ENCODE results near the gene YIPF1. TPM values are rescaled to one million over a fixed set of nuclear protein-coding genes. Genes with fewer than 3 reads are reported as not detected.

YIPF1 gene
- total and polyA plus RNA-seq, 10 of the 15 experiments (the other 5 are each of a cell fraction or from before 2014, with no cell fraction given) = 13.0 to 36.0 (median 20.3) TPM

DNA sequence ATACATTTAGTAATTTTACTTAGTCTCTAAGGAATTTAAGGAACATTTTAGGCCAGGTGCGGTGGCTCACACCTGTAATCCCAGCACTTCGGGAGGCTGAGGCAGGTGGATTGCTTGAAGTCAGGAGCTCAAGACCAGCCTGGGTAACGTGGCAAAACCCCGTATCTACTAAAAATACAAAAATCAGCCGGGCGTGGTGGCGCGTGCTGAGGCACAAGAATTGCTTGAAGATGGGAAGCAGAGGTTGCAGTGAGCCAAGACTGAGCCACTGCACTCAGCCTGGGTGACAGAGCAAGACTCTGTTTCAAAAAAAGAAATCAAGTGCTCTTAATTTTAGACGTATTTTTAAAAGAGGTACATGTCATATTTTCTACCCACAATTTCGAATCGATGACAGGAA, 54.8 kb downstream of the YIPF1 start (continued):
- TF ChIP-seq, protein P1, sequence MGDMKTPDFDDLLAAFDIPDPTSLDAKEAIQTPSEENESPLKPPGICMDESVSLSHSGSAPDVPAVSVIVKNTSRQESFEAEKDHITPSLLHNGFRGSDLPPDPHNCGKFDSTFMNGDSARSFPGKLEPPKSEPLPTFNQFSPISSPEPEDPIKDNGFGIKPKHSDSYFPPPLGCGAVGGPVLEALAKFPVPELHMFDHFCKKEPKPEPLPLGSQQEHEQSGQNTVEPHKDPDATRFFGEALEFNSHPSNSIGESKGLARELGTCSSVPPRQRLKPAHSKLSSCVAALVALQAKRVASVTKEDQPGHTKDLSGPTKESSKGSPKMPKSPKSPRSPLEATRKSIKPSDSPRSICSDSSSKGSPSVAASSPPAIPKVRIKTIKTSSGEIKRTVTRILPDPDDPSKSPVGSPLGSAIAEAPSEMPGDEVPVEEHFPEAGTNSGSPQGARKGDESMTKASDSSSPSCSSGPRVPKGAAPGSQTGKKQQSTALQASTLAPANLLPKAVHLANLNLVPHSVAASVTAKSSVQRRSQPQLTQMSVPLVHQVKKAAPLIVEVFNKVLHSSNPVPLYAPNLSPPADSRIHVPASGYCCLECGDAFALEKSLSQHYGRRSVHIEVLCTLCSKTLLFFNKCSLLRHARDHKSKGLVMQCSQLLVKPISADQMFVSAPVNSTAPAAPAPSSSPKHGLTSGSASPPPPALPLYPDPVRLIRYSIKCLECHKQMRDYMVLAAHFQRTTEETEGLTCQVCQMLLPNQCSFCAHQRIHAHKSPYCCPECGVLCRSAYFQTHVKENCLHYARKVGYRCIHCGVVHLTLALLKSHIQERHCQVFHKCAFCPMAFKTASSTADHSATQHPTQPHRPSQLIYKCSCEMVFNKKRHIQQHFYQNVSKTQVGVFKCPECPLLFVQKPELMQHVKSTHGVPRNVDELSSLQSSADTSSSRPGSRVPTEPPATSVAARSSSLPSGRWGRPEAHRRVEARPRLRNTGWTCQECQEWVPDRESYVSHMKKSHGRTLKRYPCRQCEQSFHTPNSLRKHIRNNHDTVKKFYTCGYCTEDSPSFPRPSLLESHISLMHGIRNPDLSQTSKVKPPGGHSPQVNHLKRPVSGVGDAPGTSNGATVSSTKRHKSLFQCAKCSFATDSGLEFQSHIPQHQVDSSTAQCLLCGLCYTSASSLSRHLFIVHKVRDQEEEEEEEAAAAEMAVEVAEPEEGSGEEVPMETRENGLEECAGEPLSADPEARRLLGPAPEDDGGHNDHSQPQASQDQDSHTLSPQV (IDR thresholded peaks at IDR 0.05) = no peak
- TF ChIP-seq PAX5 (IDR thresholded peaks at IDR 0.05; ENCODE audit: borderline replicate concordance, low read depth, low read length) (peak; percentile 75), SMARCA5 (IDR thresholded peaks at IDR 0.05) (0 out of 2 replicates have a peak, but pooled peaks have one; percentile 31), POU2F2 (IDR thresholded peaks at IDR 0.05; ENCODE audit: borderline replicate concordance, low read depth, low read length) (no peak), SIX5 (IDR thresholded peaks at IDR 0.05; ENCODE audit: low read depth, low read length, severe bottlenecking) (no peak), TARDBP (IDR thresholded peaks at IDR 0.05; ENCODE audit: borderline replicate concordance) (no peak), ZBED1 (IDR thresholded peaks at IDR 0.05; ENCODE audit: borderline replicate concordance) (no peak), ZZZ3 (IDR thresholded peaks at IDR 0.05; ENCODE audit: control insufficient read depth, insufficient read length, low read depth) (no peak), POLR2A (IDR thresholded peaks at IDR 0.05; ENCODE audit: low read depth, low read length) (no peak), HDGF (IDR thresholded peaks at IDR 0.05) (no peak), NR2C1 (IDR thresholded peaks at IDR 0.05) (no peak), EZH2 (IDR thresholded peaks at IDR 0.05; ENCODE audit: borderline replicate concordance, control insufficient read depth, low read depth, low read length) (no peak), PAX8 (IDR thresholded peaks at IDR 0.05) (no peak), TCF7 (IDR thresholded peaks at IDR 0.05; ENCODE audit: borderline replicate concordance) (no peak)
- TF ChIP-seq, protein P2, sequence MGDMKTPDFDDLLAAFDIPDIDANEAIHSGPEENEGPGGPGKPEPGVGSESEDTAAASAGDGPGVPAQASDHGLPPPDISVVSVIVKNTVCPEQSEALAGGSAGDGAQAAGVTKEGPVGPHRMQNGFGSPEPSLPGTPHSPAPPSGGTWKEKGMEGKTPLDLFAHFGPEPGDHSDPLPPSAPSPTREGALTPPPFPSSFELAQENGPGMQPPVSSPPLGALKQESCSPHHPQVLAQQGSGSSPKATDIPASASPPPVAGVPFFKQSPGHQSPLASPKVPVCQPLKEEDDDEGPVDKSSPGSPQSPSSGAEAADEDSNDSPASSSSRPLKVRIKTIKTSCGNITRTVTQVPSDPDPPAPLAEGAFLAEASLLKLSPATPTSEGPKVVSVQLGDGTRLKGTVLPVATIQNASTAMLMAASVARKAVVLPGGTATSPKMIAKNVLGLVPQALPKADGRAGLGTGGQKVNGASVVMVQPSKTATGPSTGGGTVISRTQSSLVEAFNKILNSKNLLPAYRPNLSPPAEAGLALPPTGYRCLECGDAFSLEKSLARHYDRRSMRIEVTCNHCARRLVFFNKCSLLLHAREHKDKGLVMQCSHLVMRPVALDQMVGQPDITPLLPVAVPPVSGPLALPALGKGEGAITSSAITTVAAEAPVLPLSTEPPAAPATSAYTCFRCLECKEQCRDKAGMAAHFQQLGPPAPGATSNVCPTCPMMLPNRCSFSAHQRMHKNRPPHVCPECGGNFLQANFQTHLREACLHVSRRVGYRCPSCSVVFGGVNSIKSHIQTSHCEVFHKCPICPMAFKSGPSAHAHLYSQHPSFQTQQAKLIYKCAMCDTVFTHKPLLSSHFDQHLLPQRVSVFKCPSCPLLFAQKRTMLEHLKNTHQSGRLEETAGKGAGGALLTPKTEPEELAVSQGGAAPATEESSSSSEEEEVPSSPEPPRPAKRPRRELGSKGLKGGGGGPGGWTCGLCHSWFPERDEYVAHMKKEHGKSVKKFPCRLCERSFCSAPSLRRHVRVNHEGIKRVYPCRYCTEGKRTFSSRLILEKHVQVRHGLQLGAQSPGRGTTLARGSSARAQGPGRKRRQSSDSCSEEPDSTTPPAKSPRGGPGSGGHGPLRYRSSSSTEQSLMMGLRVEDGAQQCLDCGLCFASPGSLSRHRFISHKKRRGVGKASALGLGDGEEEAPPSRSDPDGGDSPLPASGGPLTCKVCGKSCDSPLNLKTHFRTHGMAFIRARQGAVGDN (IDR thresholded peaks at IDR 0.05) = peak; percentile 45; the same call in 1 of the 2 replicates
